H9 (cell line): ENCODE measurements around the gene TAF4. TPM values are rescaled to one million over a fixed set of nuclear protein-coding genes. Genes with fewer than 3 reads are reported as not detected.

Experiments used
- DNase-seq: peaks from one replicate; pipeline ENCODE4 v3.0.0-alpha.2; 2017
- H2AFZ ChIP-seq: one replicate; pipeline ENCODE4 v1.6.1; 2013; ENCODE audit warnings: mild to moderate bottlenecking, low read length, control low read depth, moderate library complexity
- H2AK5ac ChIP-seq: 2 replicates; pipeline ENCODE4 v1.6.1; 2013; ENCODE audit warnings: low read length, control low read depth, mixed read lengths; ENCODE audit not compliant: insufficient read length
- H2BK120ac ChIP-seq: one replicate; pipeline ENCODE4 v1.6.1; 2013; ENCODE audit warnings: low read depth, mild to moderate bottlenecking, low read length, control low read depth, inconsistent platforms; ENCODE audit not compliant: poor library complexity, severe bottlenecking
- H2BK12ac ChIP-seq: 2 replicates; pipeline ENCODE4 v1.6.1; 2013; ENCODE audit warnings: low read length, control low read depth, mixed read lengths, low read depth; ENCODE audit not compliant: insufficient read length
- H2BK15ac ChIP-seq: 2 replicates; pipeline ENCODE4 v1.6.1; 2013; ENCODE audit warnings: low read depth, low read length, control low read depth
- H2BK20ac ChIP-seq: one replicate; pipeline ENCODE4 v1.6.1; 2013; ENCODE audit warnings: low read depth, mild to moderate bottlenecking, low read length, control low read depth, inconsistent platforms; ENCODE audit not compliant: poor library complexity, severe bottlenecking
- H2BK5ac ChIP-seq: 2 replicates; pipeline ENCODE4 v1.6.1; 2013; ENCODE audit warnings: low read length, control low read depth, mixed read lengths; ENCODE audit not compliant: insufficient read length
- H3K14ac ChIP-seq: 2 replicates; pipeline ENCODE4 v1.6.1; 2013; ENCODE audit warnings: low read length, control low read depth; ENCODE audit not compliant: insufficient read depth
- H3K18ac ChIP-seq: 2 replicates; pipeline ENCODE4 v1.6.1; 2013; ENCODE audit warnings: low read depth, mild to moderate bottlenecking, mixed read lengths, low read length, control low read depth; ENCODE audit not compliant: insufficient read length
- H3K23ac ChIP-seq: 2 replicates; pipeline ENCODE4 v1.6.1; 2013; ENCODE audit warnings: low read length, control low read depth, mixed read lengths, low read depth; ENCODE audit not compliant: insufficient read length
- H3K23me2 ChIP-seq: 2 replicates; pipeline ENCODE4 v1.6.1; 2013; ENCODE audit warnings: low read depth, mild to moderate bottlenecking, mixed read lengths, low read length, control low read depth; ENCODE audit not compliant: insufficient read length, poor library complexity, severe bottlenecking
- H3K27ac ChIP-seq: 2 replicates; pipeline ENCODE4 v1.5.1; 2013; ENCODE audit warnings: low read length, control low read depth, mixed read lengths, low read depth; ENCODE audit not compliant: insufficient read length
- H3K27me3 ChIP-seq: 2 replicates; pipeline ENCODE4 v1.6.1; 2013; ENCODE audit warnings: low read length, control low read depth, inconsistent platforms; ENCODE audit not compliant: insufficient read depth
- H3K4ac ChIP-seq: 2 replicates; pipeline ENCODE4 v1.6.1; 2013; ENCODE audit warnings: low read depth, mild to moderate bottlenecking, control low read depth, inconsistent platforms, low read length, moderate library complexity
- H3K4me1 ChIP-seq: 2 replicates; pipeline ENCODE4 v1.6.1; 2013; ENCODE audit warnings: low read length, control low read depth, inconsistent platforms; ENCODE audit not compliant: insufficient read depth
- H3K4me2 ChIP-seq: 2 replicates; pipeline ENCODE4 v1.6.1; 2013; ENCODE audit warnings: low read length, control low read depth, mixed read lengths; ENCODE audit not compliant: insufficient read length, insufficient read depth
- H3K56ac ChIP-seq: 2 replicates; pipeline ENCODE4 v1.6.1; 2013; ENCODE audit warnings: low read depth, mild to moderate bottlenecking, mixed read lengths, low read length, control low read depth; ENCODE audit not compliant: insufficient read length
- H3K79me1 ChIP-seq: 2 replicates; pipeline ENCODE4 v1.6.1; 2013; ENCODE audit warnings: low read depth, mild to moderate bottlenecking, moderate library complexity, low read length, control low read depth, inconsistent platforms; ENCODE audit not compliant: insufficient read depth, poor library complexity, severe bottlenecking
- H3K79me2 ChIP-seq: 2 replicates; pipeline ENCODE4 v1.6.1; 2013; ENCODE audit warnings: low read length, control low read depth, inconsistent platforms; ENCODE audit not compliant: insufficient read depth
- H3K9ac ChIP-seq: 2 replicates; pipeline ENCODE4 v1.6.1; 2013; ENCODE audit warnings: low read length, control low read depth, mixed read lengths; ENCODE audit not compliant: insufficient read length; ENCODE audit errors: extremely low read depth
- H3K9me3 ChIP-seq: one replicate; pipeline ENCODE4 v1.6.1; 2013; ENCODE audit warnings: low read depth, low read length, inconsistent platforms; ENCODE audit not compliant: control insufficient read depth
- H3T11ph ChIP-seq: one replicate; pipeline ENCODE4 v1.6.1; 2013; ENCODE audit warnings: mild to moderate bottlenecking, low read length, control low read depth, inconsistent platforms
- H4K20me1 ChIP-seq: one replicate; pipeline ENCODE4 v1.6.1; 2013; ENCODE audit not compliant: control insufficient read depth, insufficient read length, insufficient read depth
- H4K5ac ChIP-seq: 2 replicates; pipeline ENCODE4 v1.6.1; 2013; ENCODE audit warnings: low read depth, mild to moderate bottlenecking, mixed read lengths, low read length, control low read depth; ENCODE audit not compliant: insufficient read length
- H4K8ac ChIP-seq: replicated peaks from 2 replicates; pipeline ENCODE4 v1.6.1; 2013; ENCODE audit warnings: low read length, control low read depth, mixed read lengths, low read depth; ENCODE audit not compliant: insufficient read length
- H4K91ac ChIP-seq: 2 replicates; pipeline ENCODE4 v1.6.1; 2013; ENCODE audit warnings: low read depth, mild to moderate bottlenecking, moderate library complexity, mixed read lengths, low read length, control low read depth; ENCODE audit not compliant: insufficient read length
- H3K27ac Mint-ChIP-seq, 3 experiments: 2 replicates in 2 of 3; 3 replicates in 1 of 3; pipeline ENCODE4 v1.8.0; 2020 to 2021; ENCODE audit warnings: mixed read lengths in 3 of 3, mild to moderate bottlenecking in 1 of 3, moderate library complexity in 1 of 3
- H3K27me3 Mint-ChIP-seq: 2 replicates; pipeline ENCODE4 v1.8.0; 2021; ENCODE audit warnings: low read depth, mild to moderate bottlenecking, moderate library complexity, mixed read lengths
- H3K36me3 Mint-ChIP-seq, 3 experiments: 2 replicates in 2 of 3; 3 replicates in 1 of 3; pipeline ENCODE4 v1.8.0; 2020 to 2021; ENCODE audit warnings: low read depth in 3 of 3, mixed read lengths in 3 of 3; ENCODE audit not compliant: insufficient read depth in 1 of 3
- H3K4me1 Mint-ChIP-seq, 2 experiments: 2 replicates each; pipeline ENCODE4 v1.8.0; 2020; ENCODE audit warnings: mixed read lengths in 2 of 2
- H3K4me3 Mint-ChIP-seq, 2 experiments: 2 replicates in 1 of 2; 3 replicates in 1 of 2; pipeline ENCODE4 v1.8.0; 2020 to 2021; ENCODE audit warnings: mild to moderate bottlenecking in 2 of 2, mixed read lengths in 2 of 2, moderate library complexity in 1 of 2
- H3K9me3 Mint-ChIP-seq, 2 experiments: 2 replicates in 1 of 2; 3 replicates in 1 of 2; pipeline ENCODE4 v1.8.0; 2020; ENCODE audit warnings: mild to moderate bottlenecking in 2 of 2, mixed read lengths in 2 of 2, moderate library complexity in 1 of 2
- CTCF ChIP-seq: fragments of 200-600 bp; sonication (generic); conservative IDR thresholded peaks from 3 replicates; pipeline ENCODE4 v1.8.0; 2021; ENCODE audit warnings: antibody characterized with exemption, mild to moderate bottlenecking
- WGBS: extraction: QIAGEN DNeasy Blood & Tissue Kit; methylation state at CpG from one replicate; pipeline ENCODE4 v1.1.7; 2013; ENCODE audit warnings: missing lambda C conversion rate, low lambda C conversion rate, mixed read lengths; ENCODE audit not compliant: insufficient read length; ENCODE audit errors: extremely low coverage; 5-methylcytosine and 5-hydroxymethylcytosine counted together
- total RNA-seq: library from RNA; stranded (reverse); gene quantifications from 2 replicates; pipeline ENCODE4 v1.2.1, GENCODE V29; 2021

Gene TAF4
- total RNA-seq, 1 experiment from 2014 or later = 30.8 TPM

- Histone ChIP-seq H3K14ac (no peak overlapping the region), H3K79me2 (no peaks in the 10 kb centered on the region), H2BK12ac (no peak overlapping the region), H2BK5ac (no peak overlapping the region), H4K20me1 (no peaks in the 10 kb centered on the region), H4K5ac (no peak overlapping the region), H2BK120ac (no peak overlapping the region), H2BK15ac (no peak overlapping the region), H2AK5ac (no peak overlapping the region), H3K23ac (no peak overlapping the region), H4K8ac (no peak overlapping the region), H3K27me3 (no peaks in the 10 kb centered on the region), H3T11ph (no peak overlapping the region), H3K79me1 (no peaks in the 10 kb centered on the region), H3K18ac (no peak overlapping the region), H3K4ac (no peak overlapping the region), H3K4me2 (no peak overlapping the region), H3K27ac (no peak overlapping the region), H3K56ac (no peak overlapping the region), H2BK20ac (no peak overlapping the region), H3K4me1 (no peaks in the 10 kb centered on the region), H3K9ac (no peak overlapping the region), H4K91ac (no peak overlapping the region), H3K23me2 (no peaks in the 10 kb centered on the region), H2AFZ (no peak overlapping the region), H3K9me3 (no peaks in the 10 kb centered on the region)
- Mint-ChIP-seq H3K27me3 (no peaks in the 10 kb centered on the region; the same call in 1 of the 2 replicates), H3K4me1 (peaks cover 9 to 21% of the 10 kb centered on the region in 2 experiments), H3K4me3 (no peak overlapping the region), H3K9me3 (no peaks in the 10 kb centered on the region; a peak in 1 of 5 replicates), H3K27ac (no peak overlapping the region; a peak in 1 of 7 replicates), H3K36me3 (no peaks in the 10 kb centered on the region; a peak in 1 of 7 replicates)
- WGBS = no CpG with 5 or more reads among the region's 13 CpGs
- no peak for TF ChIP-seq CTCF
- no peak for DNase-seq
Observed at GRCh38 chr20:61939691-61940360, 125.9 kb downstream of the TAF4 start.
